Islet of Langerhans (tissue), 1 donor: ENCODE data around the gene RNF217.
"Not testable (repeated sequence)": the region's sequence is repeated elsewhere in the genome, so short reads cannot be mapped to it uniquely, and the experiment has no call there.

Experiments used
- FAIRE-seq: peaks from one replicate; lab custom pipeline; 2011; peaks lifted over from hg19 to GRCh38; lab: Jason Lieb, UNC

Gene RNF217

GRCh38 chr6:125058546-125058945 is 96.3 kb downstream of the RNF217 start:
- FAIRE-seq: no peak

- no peak for FAIRE-seq
Observed at GRCh38 chr6:125063307-125063706, 101.1 kb downstream of the RNF217 start.

- no peak for FAIRE-seq
Observed at GRCh38 chr6:125066140-125066539, 103.9 kb downstream of the RNF217 start.

GRCh38 chr6:125066964-125067363 is 104.7 kb downstream of the RNF217 start:
- no peak for FAIRE-seq

- FAIRE-seq: no peak
Observed at GRCh38 chr6:125067552-125067951, 105.3 kb downstream of the RNF217 start.

DNA sequence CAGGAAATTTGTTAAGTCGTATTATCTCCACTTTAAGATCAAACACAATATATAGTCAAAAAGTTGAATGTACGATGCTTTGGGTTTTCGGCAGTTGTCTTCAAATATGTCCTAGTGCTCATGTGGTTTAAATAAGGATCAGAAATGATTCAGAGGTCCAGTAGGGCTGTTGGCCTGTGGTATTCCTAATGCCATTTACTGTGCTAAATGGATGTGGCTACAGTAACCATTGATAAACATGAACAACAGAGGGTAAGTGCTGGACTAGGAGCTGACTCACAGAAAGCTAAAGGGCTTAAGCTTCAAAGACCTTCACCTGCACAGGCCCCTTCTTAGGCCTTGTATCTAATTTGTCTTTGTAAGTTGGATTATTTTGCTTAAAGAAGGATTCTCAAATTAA is 110.8 kb downstream of the RNF217 start:
- no peak for FAIRE-seq

- FAIRE-seq: no peak
Observed at GRCh38 chr6:125074120-125074519, 111.9 kb downstream of the RNF217 start.

DNA sequence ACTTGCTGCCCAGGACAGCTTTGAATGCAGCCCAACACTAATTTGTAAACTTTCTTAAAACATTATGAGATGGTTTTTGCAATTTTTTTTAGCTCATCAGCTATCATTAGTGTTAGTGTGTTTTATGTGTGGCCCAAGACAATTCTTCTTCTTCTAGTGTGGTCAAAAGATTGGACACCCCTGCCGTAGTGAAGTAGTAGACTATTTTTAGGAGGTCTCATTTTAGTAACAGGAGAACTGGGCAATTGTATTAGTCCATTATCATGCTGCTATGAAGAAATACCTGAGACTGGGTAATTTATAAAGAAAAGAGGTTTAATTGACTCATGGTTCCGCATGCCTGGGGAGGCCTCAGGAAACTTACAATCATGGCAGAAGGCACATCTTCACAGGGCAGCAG is 112.8 kb downstream of the RNF217 start:
- not testable (repeated sequence) for FAIRE-seq

GRCh38 chr6:125075741-125076481 is 113.7 kb downstream of the RNF217 start:
- no peak for FAIRE-seq

- FAIRE-seq: no peak
Observed at GRCh38 chr6:125076482-125076742, 114.2 kb downstream of the RNF217 start.

DNA sequence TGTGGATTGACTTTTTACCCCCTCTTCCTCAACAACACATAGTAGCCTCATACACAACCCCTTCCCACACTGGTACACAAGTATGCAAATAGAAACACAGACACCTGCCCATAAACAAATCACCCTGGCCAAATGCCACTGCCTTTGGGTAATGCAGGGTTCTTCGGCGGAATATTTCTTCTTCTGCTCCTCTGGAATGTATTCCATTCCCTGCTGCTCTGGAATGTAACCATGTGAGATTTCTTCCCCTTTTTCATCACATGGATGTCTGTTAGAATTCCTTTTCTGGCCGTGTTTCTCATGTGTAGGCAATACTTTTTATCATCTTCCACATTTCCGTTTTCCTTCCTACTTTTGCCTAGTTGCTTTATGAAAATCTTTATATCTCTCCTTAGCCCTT is 115.2 kb downstream of the RNF217 start:
- FAIRE-seq: no peak

DNA sequence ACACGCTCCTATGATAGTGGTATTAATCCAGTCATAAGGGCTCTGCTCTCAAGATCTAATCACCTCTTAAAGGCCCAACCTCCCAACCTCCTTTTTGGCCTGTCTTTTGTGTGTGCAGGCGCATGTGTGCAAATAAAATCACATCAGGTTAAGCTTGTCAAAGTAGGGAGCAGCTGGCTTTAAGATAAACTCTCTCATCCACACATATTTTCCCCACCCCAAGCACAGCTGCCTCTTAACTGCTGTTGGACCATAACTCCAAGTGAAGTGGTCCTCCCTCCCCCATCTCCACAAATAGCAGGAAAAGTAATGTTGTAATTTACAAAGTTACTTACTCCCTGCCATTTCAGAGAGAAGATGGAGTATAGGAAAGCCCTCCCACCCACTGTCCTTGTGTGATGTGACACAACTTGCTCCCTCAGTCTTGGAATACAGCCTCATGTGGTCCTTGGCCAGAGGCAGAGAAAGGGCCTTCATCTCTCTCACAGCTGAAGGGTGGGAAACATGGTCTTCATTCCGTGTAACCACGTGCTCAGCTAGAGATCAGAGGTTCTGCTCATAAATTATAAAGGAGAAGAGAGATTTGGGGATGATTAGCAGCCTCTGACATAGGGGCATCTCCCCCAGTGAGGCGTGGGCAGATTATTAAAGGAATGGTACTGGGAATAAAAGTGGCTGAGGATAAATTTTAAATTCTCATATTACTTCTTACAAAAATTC is 116.5 kb downstream of the RNF217 start:
- FAIRE-seq: no peak

GRCh38 chr6:125082908-125083683 is 120.9 kb downstream of the RNF217 start:
- no peak for FAIRE-seq

- FAIRE-seq: no peak
Observed at GRCh38 chr6:125083684-125083990, 121.4 kb downstream of the RNF217 start.

- no peak for FAIRE-seq
Observed at GRCh38 chr6:125086716-125087115, 124.5 kb downstream of the RNF217 start.

GRCh38 chr6:125088963-125089362 is 126.7 kb downstream of the RNF217 start:
- FAIRE-seq: no peak

DNA sequence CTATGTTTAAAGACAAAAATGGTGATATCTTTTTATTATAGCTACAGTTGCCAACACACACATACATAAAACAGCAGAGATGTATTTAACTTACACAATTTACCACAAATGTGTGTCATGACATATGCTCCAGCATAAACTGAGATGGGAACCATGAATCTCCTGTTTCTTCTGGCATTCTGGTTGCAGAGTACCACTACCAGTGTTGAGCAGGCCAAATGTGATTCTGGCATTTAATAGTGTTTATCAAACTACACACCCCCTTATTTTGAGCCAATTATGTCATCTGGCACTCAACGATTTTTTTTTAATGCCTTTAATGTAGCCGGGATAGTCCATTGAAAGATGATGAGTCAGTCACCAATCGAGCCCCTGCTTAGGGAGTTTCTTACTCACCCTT is 132.3 kb downstream of the RNF217 start:
- no peak for FAIRE-seq

DNA sequence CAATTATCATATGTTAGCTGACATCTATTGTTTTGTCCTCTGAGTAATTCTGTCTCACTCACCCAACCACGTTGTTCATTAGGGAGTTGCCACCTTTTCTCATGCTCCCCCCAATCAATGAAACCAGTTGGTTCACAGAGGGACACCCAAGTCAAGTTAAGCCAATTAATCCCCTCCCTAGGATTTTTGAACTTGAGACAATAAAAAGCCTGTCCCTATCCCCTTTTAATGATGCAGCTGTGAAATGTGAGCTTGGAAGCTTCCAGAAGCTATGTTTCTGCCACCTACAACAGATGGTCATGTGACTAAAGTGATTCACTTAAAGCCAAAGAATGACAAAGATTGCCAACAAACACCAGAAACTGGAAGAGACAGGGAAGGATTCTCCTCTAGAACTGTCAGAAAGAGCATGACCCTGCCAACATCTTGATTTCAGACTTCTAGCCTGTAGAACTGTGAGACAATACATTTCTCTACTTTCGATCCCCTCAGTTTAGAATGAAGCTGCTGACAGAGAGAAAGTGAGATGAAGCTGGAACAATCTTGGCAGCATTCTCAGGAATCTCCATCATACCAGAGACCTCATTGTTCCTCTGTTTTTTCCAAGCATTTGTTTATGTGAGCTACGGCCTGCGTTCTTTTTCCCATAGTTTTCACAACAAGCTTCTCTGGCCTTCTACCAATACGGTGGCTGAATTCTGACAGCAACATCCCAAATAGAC is 133.5 kb downstream of the RNF217 start:
- FAIRE-seq: no peak

DNA sequence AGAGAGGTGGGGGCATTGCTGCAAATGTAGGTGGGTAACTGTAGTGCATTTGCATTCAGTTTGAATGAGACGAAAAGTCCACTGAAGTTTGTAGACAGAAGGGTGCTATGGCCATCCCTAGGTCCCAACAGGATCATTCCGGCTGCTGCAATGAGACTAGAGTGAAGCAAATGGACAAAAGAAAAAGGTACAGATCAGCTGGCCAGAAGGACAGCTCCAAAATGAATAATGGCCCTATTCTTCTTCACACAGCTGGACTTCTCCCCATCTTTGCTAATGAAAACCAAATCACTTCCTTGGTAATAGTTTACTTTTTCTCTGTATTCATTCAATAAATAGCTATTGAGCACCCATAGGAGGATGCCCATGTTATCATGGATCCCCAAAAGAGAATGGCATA is 134.9 kb downstream of the RNF217 start:
- no peak for FAIRE-seq

GRCh38 chr6:125098253-125098652 is 136.0 kb downstream of the RNF217 start:
- FAIRE-seq: no peak

DNA sequence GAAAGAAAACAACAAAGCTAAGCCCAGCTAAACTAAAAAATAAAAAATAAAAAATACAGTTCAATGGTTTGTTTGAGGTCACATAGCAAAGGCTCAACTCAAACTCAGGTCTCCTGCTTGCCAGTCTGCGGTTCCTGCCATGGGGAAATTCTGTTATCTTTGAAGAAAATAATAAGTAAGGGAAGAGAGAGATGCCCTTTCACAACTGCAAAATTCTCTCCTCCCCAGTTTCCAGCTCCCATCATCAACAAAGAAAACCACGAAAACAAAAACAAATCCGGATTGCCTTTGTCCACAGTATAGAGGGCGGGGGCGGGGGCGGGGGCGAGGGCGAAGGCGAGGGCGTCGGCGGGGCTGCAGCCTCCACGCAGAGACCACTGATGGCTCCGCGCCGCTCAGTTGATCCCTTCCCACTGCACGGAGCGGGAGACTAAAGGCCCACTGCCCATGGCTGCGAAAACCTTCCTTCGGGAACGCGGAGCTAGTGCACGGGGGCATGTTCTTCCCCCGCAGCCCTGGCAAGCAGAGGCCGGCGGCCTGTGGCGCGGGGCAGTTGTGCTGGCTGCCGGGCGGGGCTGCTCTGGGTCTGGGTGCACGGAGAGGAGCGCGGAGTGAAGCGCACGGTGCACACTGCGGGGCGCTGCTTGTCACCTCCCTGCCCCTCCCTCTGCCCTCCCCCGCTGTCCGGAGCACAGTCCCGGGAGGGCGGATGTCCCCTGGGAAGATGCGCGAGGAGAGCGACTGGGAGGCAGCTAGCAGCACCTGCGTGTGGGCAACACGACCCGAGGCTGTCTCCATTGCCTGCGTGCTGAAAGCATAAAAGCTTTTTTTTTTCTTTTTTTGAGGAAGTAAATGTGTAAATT is 137.2 kb downstream of the RNF217 start:
- FAIRE-seq: no peak

GRCh38 chr6:125100074-125100652 is 137.9 kb downstream of the RNF217 start:
- FAIRE-seq: no peak
